K562 (cell line): ENCODE results near the gene ZNF775. TPM values are rescaled to one million over a fixed set of nuclear protein-coding genes. Genes with fewer than 3 reads are reported as not detected.

ENCODE experiments used
- ATF4 ChIP-seq: fragments of 450-650 bp; formaldehyde crosslinking; IDR thresholded peaks from 2 replicates; pipeline ENCODE4 v1.4.0; 2022; ENCODE audit warnings: mild to moderate bottlenecking, moderate library complexity
- GTF2E2 ChIP-seq: fragments of 200-800 bp; sonication (Bioruptor generic); IDR thresholded peaks from 2 replicates; pipeline ENCODE4 v1.6.1; 2016; ENCODE audit warnings: missing genetic modification characterization, missing compliant biosample characterization
- ILK ChIP-seq: fragments of 450-650 bp; IDR thresholded peaks from 2 replicates; pipeline ENCODE4 v1.6.1; 2016; ENCODE audit warnings: missing genetic modification characterization, low read depth, mild to moderate bottlenecking, missing compliant biosample characterization, moderate library complexity, borderline replicate concordance
- MAZ ChIP-seq, 2 experiments: fragments of 450-650 bp in 1 of 2; sonication (generic) in 1 of 2; formaldehyde crosslinking; IDR thresholded peaks in 1 of 2; conservative IDR thresholded peaks in 1 of 2; 2 replicates each; pipeline versions ENCODE4 v1.4.0 to v1.5.0; 2020; ENCODE audit warnings: mild to moderate bottlenecking in 1 of 2, missing genetic modification reagents in 1 of 2
- ZBTB34 ChIP-seq: fragments of 250-450 bp; sonication (Bioruptor Pico); IDR thresholded peaks from 2 replicates; pipeline ENCODE4 v1.8.0; 2021; ENCODE audit warnings: mild to moderate bottlenecking, moderate library complexity
- ZNF740 ChIP-seq, 3 experiments: fragments of 200-800 bp in 1 of 3; sonication (Bioruptor generic) in 1 of 3; sonication (generic) in 1 of 3; formaldehyde crosslinking in 1 of 3; IDR thresholded peaks; 2 replicates each; pipeline versions ENCODE4 v1.6.1 to v1.8.0; 2016 to 2022; ENCODE audit warnings: mild to moderate bottlenecking in 2 of 3, missing compliant biosample characterization in 2 of 3, missing genetic modification characterization in 2 of 3, missing genetic modification reagents in 1 of 3
- polyA plus RNA-seq, 8 experiments: library from polyadenylated mRNA; depleted of rRNA in 4 of 8; stranded (reverse) in 5 of 8; unstranded in 3 of 8; fragments of >200 nt; fragmentation: Nextera tagmentation in 2 of 8; fragmentation: Illumina TruSeq in 1 of 8; extraction: Ambion mirVana in 2 of 8; extraction: Trizol in 1 of 8; gene quantifications; 2 replicates each; pipeline versions ENCODE4 v1.2.1 to v1.2.3, GENCODE V29; 2011 to 2014; ENCODE audit warnings: inconsistent platforms in 1 of 8, missing spikeins in 1 of 8
- total RNA-seq, 7 experiments: library from RNA; depleted of rRNA in 6 of 7; stranded (reverse); fragments of >200 nt in 6 of 7; fragmentation: Illumina TruSeq in 2 of 7; extraction: Trizol in 2 of 7; gene quantifications; 2 replicates each; pipeline versions ENCODE4 v1.2.1 to v1.2.3, GENCODE V29; 2011 to 2021; ENCODE audit warnings: low replicate concordance in 1 of 7
- TF ChIP-seq, protein P1 (sequence below): fragments of 450-650 bp; IDR thresholded peaks from 2 replicates; pipeline ENCODE4 v1.6.1; 2016; ENCODE audit warnings: mild to moderate bottlenecking, moderate library complexity

Gene ZNF775
- total and polyA plus RNA-seq, 9 of the 15 experiments (the other 6 are each of a cell fraction or from before 2014, with no cell fraction given), result 0.04 to 18.7 (median 4.9) TPM

- TF ChIP-seq, protein P1, sequence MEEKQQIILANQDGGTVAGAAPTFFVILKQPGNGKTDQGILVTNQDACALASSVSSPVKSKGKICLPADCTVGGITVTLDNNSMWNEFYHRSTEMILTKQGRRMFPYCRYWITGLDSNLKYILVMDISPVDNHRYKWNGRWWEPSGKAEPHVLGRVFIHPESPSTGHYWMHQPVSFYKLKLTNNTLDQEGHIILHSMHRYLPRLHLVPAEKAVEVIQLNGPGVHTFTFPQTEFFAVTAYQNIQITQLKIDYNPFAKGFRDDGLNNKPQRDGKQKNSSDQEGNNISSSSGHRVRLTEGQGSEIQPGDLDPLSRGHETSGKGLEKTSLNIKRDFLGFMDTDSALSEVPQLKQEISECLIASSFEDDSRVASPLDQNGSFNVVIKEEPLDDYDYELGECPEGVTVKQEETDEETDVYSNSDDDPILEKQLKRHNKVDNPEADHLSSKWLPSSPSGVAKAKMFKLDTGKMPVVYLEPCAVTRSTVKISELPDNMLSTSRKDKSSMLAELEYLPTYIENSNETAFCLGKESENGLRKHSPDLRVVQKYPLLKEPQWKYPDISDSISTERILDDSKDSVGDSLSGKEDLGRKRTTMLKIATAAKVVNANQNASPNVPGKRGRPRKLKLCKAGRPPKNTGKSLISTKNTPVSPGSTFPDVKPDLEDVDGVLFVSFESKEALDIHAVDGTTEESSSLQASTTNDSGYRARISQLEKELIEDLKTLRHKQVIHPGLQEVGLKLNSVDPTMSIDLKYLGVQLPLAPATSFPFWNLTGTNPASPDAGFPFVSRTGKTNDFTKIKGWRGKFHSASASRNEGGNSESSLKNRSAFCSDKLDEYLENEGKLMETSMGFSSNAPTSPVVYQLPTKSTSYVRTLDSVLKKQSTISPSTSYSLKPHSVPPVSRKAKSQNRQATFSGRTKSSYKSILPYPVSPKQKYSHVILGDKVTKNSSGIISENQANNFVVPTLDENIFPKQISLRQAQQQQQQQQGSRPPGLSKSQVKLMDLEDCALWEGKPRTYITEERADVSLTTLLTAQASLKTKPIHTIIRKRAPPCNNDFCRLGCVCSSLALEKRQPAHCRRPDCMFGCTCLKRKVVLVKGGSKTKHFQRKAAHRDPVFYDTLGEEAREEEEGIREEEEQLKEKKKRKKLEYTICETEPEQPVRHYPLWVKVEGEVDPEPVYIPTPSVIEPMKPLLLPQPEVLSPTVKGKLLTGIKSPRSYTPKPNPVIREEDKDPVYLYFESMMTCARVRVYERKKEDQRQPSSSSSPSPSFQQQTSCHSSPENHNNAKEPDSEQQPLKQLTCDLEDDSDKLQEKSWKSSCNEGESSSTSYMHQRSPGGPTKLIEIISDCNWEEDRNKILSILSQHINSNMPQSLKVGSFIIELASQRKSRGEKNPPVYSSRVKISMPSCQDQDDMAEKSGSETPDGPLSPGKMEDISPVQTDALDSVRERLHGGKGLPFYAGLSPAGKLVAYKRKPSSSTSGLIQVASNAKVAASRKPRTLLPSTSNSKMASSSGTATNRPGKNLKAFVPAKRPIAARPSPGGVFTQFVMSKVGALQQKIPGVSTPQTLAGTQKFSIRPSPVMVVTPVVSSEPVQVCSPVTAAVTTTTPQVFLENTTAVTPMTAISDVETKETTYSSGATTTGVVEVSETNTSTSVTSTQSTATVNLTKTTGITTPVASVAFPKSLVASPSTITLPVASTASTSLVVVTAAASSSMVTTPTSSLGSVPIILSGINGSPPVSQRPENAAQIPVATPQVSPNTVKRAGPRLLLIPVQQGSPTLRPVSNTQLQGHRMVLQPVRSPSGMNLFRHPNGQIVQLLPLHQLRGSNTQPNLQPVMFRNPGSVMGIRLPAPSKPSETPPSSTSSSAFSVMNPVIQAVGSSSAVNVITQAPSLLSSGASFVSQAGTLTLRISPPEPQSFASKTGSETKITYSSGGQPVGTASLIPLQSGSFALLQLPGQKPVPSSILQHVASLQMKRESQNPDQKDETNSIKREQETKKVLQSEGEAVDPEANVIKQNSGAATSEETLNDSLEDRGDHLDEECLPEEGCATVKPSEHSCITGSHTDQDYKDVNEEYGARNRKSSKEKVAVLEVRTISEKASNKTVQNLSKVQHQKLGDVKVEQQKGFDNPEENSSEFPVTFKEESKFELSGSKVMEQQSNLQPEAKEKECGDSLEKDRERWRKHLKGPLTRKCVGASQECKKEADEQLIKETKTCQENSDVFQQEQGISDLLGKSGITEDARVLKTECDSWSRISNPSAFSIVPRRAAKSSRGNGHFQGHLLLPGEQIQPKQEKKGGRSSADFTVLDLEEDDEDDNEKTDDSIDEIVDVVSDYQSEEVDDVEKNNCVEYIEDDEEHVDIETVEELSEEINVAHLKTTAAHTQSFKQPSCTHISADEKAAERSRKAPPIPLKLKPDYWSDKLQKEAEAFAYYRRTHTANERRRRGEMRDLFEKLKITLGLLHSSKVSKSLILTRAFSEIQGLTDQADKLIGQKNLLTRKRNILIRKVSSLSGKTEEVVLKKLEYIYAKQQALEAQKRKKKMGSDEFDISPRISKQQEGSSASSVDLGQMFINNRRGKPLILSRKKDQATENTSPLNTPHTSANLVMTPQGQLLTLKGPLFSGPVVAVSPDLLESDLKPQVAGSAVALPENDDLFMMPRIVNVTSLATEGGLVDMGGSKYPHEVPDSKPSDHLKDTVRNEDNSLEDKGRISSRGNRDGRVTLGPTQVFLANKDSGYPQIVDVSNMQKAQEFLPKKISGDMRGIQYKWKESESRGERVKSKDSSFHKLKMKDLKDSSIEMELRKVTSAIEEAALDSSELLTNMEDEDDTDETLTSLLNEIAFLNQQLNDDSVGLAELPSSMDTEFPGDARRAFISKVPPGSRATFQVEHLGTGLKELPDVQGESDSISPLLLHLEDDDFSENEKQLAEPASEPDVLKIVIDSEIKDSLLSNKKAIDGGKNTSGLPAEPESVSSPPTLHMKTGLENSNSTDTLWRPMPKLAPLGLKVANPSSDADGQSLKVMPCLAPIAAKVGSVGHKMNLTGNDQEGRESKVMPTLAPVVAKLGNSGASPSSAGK, result no peak
- TF ChIP-seq ILK (peak; percentile 54; the same call in 1 of the 2 replicates), ZNF740 (CRISPR knock-in tag; IDR thresholded peaks at IDR 0.05) (no peak), ZNF740 (tag; IDR thresholded peaks at IDR 0.05) (peak in 1 of 2 experiments; percentile 80; a peak in 1 of 4 replicates), ZBTB34 (CRISPR knock-in tag) (peak; percentile 39; the same call in 1 of the 2 replicates), GTF2E2 (0 out of 2 replicates have a peak, but pooled peaks have one; percentile 50), MAZ (CRISPR knock-in tag; conservative IDR thresholded peaks at IDR 0.05 in 1 of 2, IDR thresholded peaks at IDR 0.05 in 1 of 2) (peak in 1 of 2 experiments; percentile 33; a peak in 1 of 4 replicates), ATF4 (CRISPR knock-in tag) (peak; percentile 67)
These were observed 23.5 kb upstream of the ZNF775 start (continued) for GRCh38 chr7:150355666-150356059.
